Measurements from ENCODE around the gene FAM171A1.
"Not testable (repeated sequence)": the region's sequence is repeated elsewhere in the genome, so short reads cannot be mapped to it uniquely, and the experiment has no call there.

Gene FAM171A1

GRCh38 chr10:15342970-15343369 lies 28.1 kb downstream of the FAM171A1 start:
- H3K36me3 ChIP-seq (ENCODE audit: control insufficient read depth, insufficient read depth, low read length, severe bottlenecking), result no peaks in the 10 kb centered on the region
- H3K9ac ChIP-seq (ENCODE audit: low read length), result no peak overlapping the region
- H3K4me1 ChIP-seq (ENCODE audit: control insufficient read depth, insufficient read depth, low read length), result peaks cover 8% of the 10 kb centered on the region
- no peak overlapping the region for H3K4me3 ChIP-seq (ENCODE audit: low read length)
- DNase-seq (ENCODE audit: low read depth), result no peak
- no peaks in the 10 kb centered on the region for H3K27me3 ChIP-seq (replicated peaks; ENCODE audit: control insufficient read depth, insufficient read depth, low read length)
- H3K9me3 ChIP-seq (ENCODE audit: control insufficient read depth, low read length), result no peaks in the 10 kb centered on the region

- H3K9ac ChIP-seq (ENCODE audit: low read length), result no peak overlapping the region
- DNase-seq (ENCODE audit: low read depth), result no peak
- no peaks in the 10 kb centered on the region for H3K27me3 ChIP-seq (replicated peaks; ENCODE audit: control insufficient read depth, insufficient read depth, low read length)
- H3K36me3 ChIP-seq (ENCODE audit: control insufficient read depth, insufficient read depth, low read length, severe bottlenecking), result no peaks in the 10 kb centered on the region
- no peak overlapping the region for H3K4me3 ChIP-seq (ENCODE audit: low read length)
- H3K4me1 ChIP-seq (ENCODE audit: control insufficient read depth, insufficient read depth, low read length), result peaks cover 5% of the 10 kb centered on the region
- H3K9me3 ChIP-seq (ENCODE audit: control insufficient read depth, low read length), result no peaks in the 10 kb centered on the region
Measured at GRCh38 chr10:15341502-15342128, 29.5 kb downstream of the FAM171A1 start.

GRCh38 chr10:15339892-15340291 lies 31.2 kb downstream of the FAM171A1 start:
- H3K9me3 ChIP-seq (ENCODE audit: control insufficient read depth, low read length), result no peaks in the 10 kb centered on the region
- peaks cover 7% of the 10 kb centered on the region for H3K4me1 ChIP-seq (ENCODE audit: control insufficient read depth, insufficient read depth, low read length)
- H3K36me3 ChIP-seq (ENCODE audit: control insufficient read depth, insufficient read depth, low read length, severe bottlenecking), result no peaks in the 10 kb centered on the region
- H3K27me3 ChIP-seq (replicated peaks; ENCODE audit: control insufficient read depth, insufficient read depth, low read length), result no peaks in the 10 kb centered on the region
- DNase-seq (ENCODE audit: low read depth), result no peak
- no peak overlapping the region for H3K4me3 ChIP-seq (ENCODE audit: low read length)
- no peak overlapping the region for H3K9ac ChIP-seq (ENCODE audit: low read length)

- H3K9ac ChIP-seq (ENCODE audit: low read length); H3K36me3 ChIP-seq (ENCODE audit: control insufficient read depth, insufficient read depth, low read length, severe bottlenecking); DNase-seq (ENCODE audit: low read depth); H3K4me1 ChIP-seq (ENCODE audit: control insufficient read depth, insufficient read depth, low read length); H3K4me3 ChIP-seq (ENCODE audit: low read length); H3K9me3 ChIP-seq (ENCODE audit: control insufficient read depth, low read length); H3K27me3 ChIP-seq (replicated peaks; ENCODE audit: control insufficient read depth, insufficient read depth, low read length): not testable (repeated sequence)
Measured at GRCh38 chr10:15337441-15337923, 33.6 kb downstream of the FAM171A1 start.

- DNase-seq (ENCODE audit: low read depth), result no peak
- Histone ChIP-seq H3K27me3 (replicated peaks; ENCODE audit: control insufficient read depth, insufficient read depth, low read length) (no peaks in the 10 kb centered on the region), H3K9ac (ENCODE audit: low read length) (no peak overlapping the region), H3K4me3 (ENCODE audit: low read length) (no peak overlapping the region), H3K4me1 (ENCODE audit: control insufficient read depth, insufficient read depth, low read length) (peaks cover 7% of the 10 kb centered on the region), H3K36me3 (ENCODE audit: control insufficient read depth, insufficient read depth, low read length, severe bottlenecking) (no peaks in the 10 kb centered on the region), H3K9me3 (ENCODE audit: control insufficient read depth, low read length) (no peaks in the 10 kb centered on the region)
Measured at GRCh38 chr10:15336211-15336610, 34.9 kb downstream of the FAM171A1 start.

- Histone ChIP-seq H3K36me3 (ENCODE audit: control insufficient read depth, insufficient read depth, low read length, severe bottlenecking) (no peaks in the 10 kb centered on the region), H3K9me3 (ENCODE audit: control insufficient read depth, low read length) (no peaks in the 10 kb centered on the region), H3K4me3 (ENCODE audit: low read length) (peak overlapping the region; percentile 24), H3K27me3 (replicated peaks; ENCODE audit: control insufficient read depth, insufficient read depth, low read length) (no peaks in the 10 kb centered on the region), H3K9ac (ENCODE audit: low read length) (peak overlapping the region; percentile 2), H3K4me1 (ENCODE audit: control insufficient read depth, insufficient read depth, low read length) (peaks cover 7% of the 10 kb centered on the region)
- no peak for DNase-seq (ENCODE audit: low read depth)
Measured at GRCh38 chr10:15335508-15335907, 35.6 kb downstream of the FAM171A1 start.

GRCh38 chr10:15334650-15335323 lies 36.3 kb downstream of the FAM171A1 start:
- no peaks in the 10 kb centered on the region for H3K27me3 ChIP-seq (replicated peaks; ENCODE audit: control insufficient read depth, insufficient read depth, low read length)
- DNase-seq (ENCODE audit: low read depth), result no peak
- H3K4me3 ChIP-seq (ENCODE audit: low read length), result peak overlapping the region; percentile 24
- peak overlapping the region; percentile 2 for H3K9ac ChIP-seq (ENCODE audit: low read length)
- no peaks in the 10 kb centered on the region for H3K9me3 ChIP-seq (ENCODE audit: control insufficient read depth, low read length)
- peaks cover 7% of the 10 kb centered on the region for H3K4me1 ChIP-seq (ENCODE audit: control insufficient read depth, insufficient read depth, low read length)
- no peaks in the 10 kb centered on the region for H3K36me3 ChIP-seq (ENCODE audit: control insufficient read depth, insufficient read depth, low read length, severe bottlenecking)

GRCh38 chr10:15333909-15334649 lies 37.0 kb downstream of the FAM171A1 start:
- Histone ChIP-seq H3K36me3 (ENCODE audit: control insufficient read depth, insufficient read depth, low read length, severe bottlenecking) (no peaks in the 10 kb centered on the region), H3K4me3 (ENCODE audit: low read length) (no peak overlapping the region), H3K9ac (ENCODE audit: low read length) (no peak overlapping the region), H3K27me3 (replicated peaks; ENCODE audit: control insufficient read depth, insufficient read depth, low read length) (no peaks in the 10 kb centered on the region), H3K4me1 (ENCODE audit: control insufficient read depth, insufficient read depth, low read length) (peaks cover 7% of the 10 kb centered on the region), H3K9me3 (ENCODE audit: control insufficient read depth, low read length) (no peaks in the 10 kb centered on the region)
- DNase-seq (ENCODE audit: low read depth), result no peak

GRCh38 chr10:15333181-15333580 lies 37.9 kb downstream of the FAM171A1 start:
- not testable (repeated sequence) for H3K36me3 ChIP-seq (ENCODE audit: control insufficient read depth, insufficient read depth, low read length, severe bottlenecking); H3K9me3 ChIP-seq (ENCODE audit: control insufficient read depth, low read length); H3K9ac ChIP-seq (ENCODE audit: low read length); DNase-seq (ENCODE audit: low read depth); H3K4me3 ChIP-seq (ENCODE audit: low read length); H3K27me3 ChIP-seq (replicated peaks; ENCODE audit: control insufficient read depth, insufficient read depth, low read length); H3K4me1 ChIP-seq (ENCODE audit: control insufficient read depth, insufficient read depth, low read length)

- peaks cover 7% of the 10 kb centered on the region for H3K4me1 ChIP-seq (ENCODE audit: control insufficient read depth, insufficient read depth, low read length)
- H3K36me3 ChIP-seq (ENCODE audit: control insufficient read depth, insufficient read depth, low read length, severe bottlenecking), result no peaks in the 10 kb centered on the region
- no peak overlapping the region for H3K9ac ChIP-seq (ENCODE audit: low read length)
- DNase-seq (ENCODE audit: low read depth), result no peak
- no peaks in the 10 kb centered on the region for H3K9me3 ChIP-seq (ENCODE audit: control insufficient read depth, low read length)
- no peak overlapping the region for H3K4me3 ChIP-seq (ENCODE audit: low read length)
- no peaks in the 10 kb centered on the region for H3K27me3 ChIP-seq (replicated peaks; ENCODE audit: control insufficient read depth, insufficient read depth, low read length)
Measured at GRCh38 chr10:15331461-15331860, 39.6 kb downstream of the FAM171A1 start.

- Histone ChIP-seq H3K27me3 (replicated peaks; ENCODE audit: control insufficient read depth, insufficient read depth, low read length) (no peaks in the 10 kb centered on the region), H3K4me3 (ENCODE audit: low read length) (no peak overlapping the region), H3K9me3 (ENCODE audit: control insufficient read depth, low read length) (no peaks in the 10 kb centered on the region), H3K4me1 (ENCODE audit: control insufficient read depth, insufficient read depth, low read length) (peaks cover 3% of the 10 kb centered on the region), H3K36me3 (ENCODE audit: control insufficient read depth, insufficient read depth, low read length, severe bottlenecking) (no peaks in the 10 kb centered on the region), H3K9ac (ENCODE audit: low read length) (no peak overlapping the region)
- DNase-seq (ENCODE audit: low read depth), result no peak
Measured at GRCh38 chr10:15329437-15329836, 41.7 kb downstream of the FAM171A1 start.
